Measurements from ENCODE around the gene PFN3. TPM values are rescaled to one million over a fixed set of nuclear protein-coding genes. Genes with fewer than 3 reads are reported as not detected.

The PFN3 gene
- total and polyA plus RNA-seq, 2 of the 4 experiments (the other 2 are of a cell fraction), result not detected

DNA sequence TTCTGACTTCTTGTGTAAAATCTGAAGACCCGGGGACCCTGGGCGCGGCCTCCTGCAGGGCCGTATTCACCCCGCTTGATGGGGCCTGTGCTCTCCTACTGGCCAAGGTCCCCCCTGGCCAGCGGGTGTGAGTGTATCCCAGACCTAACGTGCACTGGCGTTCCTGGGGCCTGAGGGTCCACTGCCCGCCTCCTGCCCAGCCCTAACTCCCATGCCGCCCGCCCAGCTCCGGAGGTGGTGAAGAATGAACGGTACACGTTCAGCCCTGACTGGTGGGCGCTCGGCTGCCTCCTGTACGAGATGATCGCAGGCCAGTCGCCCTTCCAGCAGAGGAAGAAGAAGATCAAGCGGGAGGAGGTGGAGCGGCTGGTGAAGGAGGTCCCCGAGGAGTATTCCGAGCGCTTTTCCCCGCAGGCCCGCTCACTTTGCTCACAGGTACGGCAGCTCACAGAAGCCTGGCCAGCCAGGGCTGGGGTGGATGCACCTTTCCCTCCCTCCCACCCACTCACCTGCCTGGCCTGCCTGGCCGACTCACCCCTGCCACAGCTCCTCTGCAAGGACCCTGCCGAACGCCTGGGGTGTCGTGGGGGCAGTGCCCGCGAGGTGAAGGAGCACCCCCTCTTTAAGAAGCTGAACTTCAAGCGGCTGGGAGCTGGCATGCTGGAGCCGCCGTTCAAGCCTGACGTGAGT, 35.5 kb upstream of the PFN3 start:
- no peak overlapping the region for H4K8ac ChIP-seq (ENCODE audit: low read depth in 2 of 2, low read length in 2 of 2)
- no peak overlapping the region for H2BK120ac ChIP-seq (ENCODE audit: low read depth, low read length)
- no peaks in the 10 kb centered on the region for H3K4me1 ChIP-seq (ENCODE audit: control insufficient read depth, insufficient read depth, low read length)
- no peak overlapping the region for H3K14ac ChIP-seq (replicated peaks; ENCODE audit: low read depth, low read length)
- H3K56ac ChIP-seq (ENCODE audit: extremely low read depth, insufficient read depth, low read length), result no peak overlapping the region
- dilution Hi-C loops (cut with HindIII; ENCODE audit: low sequenced_read_pairs, unreplicated experiment) (no loop called here), in situ Hi-C loops (cut with MboI; ENCODE audit: low sequenced_read_pairs) (no loop called here), intact Hi-C loops (cut with micrococcal nuclease) (no loop called here)
- no peak overlapping the region for H2BK20ac ChIP-seq (ENCODE audit: low read depth, low read length)
- no peak overlapping the region for H3K4me3 ChIP-seq (ENCODE audit: insufficient read depth, low read depth, low read length)
- ATAC-seq (ENCODE audit: low read depth), result no peak
- H4K20me1 ChIP-seq (ENCODE audit: insufficient read depth, low read length), result peaks cover 2% of the 10 kb centered on the region; the same call in 1 of the 2 replicates
- no TSS peak for BruUV-seq (replicated peaks)
- no peak overlapping the region for H2AK5ac ChIP-seq (ENCODE audit: low read depth, low read length)
- no peak overlapping the region for H3K27ac ChIP-seq (ENCODE audit: insufficient read depth, low read length)
- no peak overlapping the region for H3K4ac ChIP-seq (ENCODE audit: low read depth, low read length)
- H3K36me3 ChIP-seq (ENCODE audit: control insufficient read depth, insufficient read depth, low read length), result peaks cover 56% of the 10 kb centered on the region
- CTCF ChIA-PET, result interaction anchor here (0.7 kb wide), 1 partner anchor 32 kb away, joined by 3 read pairs; no protein-coding TSS in a partner anchor
- H2AK9ac ChIP-seq (replicated peaks; ENCODE audit: low read depth, low read length, poor library complexity), result no peak overlapping the region
- H3K18ac ChIP-seq (ENCODE audit: low read depth, low read length), result no peak overlapping the region
- H2BK15ac ChIP-seq (ENCODE audit: low read depth, low read length), result no peak overlapping the region
- DNase-seq, result no peak
- 0 out of 4 replicates have a peak, but pooled peaks cover 0 to 3% of the 10 kb centered on the region in 2 experiments for H3K79me1 ChIP-seq (ENCODE audit: low read depth in 1 of 2, low read length in 2 of 2)
- no peak overlapping the region for H4K5ac ChIP-seq (ENCODE audit: low read depth, low read length)
- H3K23ac ChIP-seq (ENCODE audit: low read depth, low read length), result no peak overlapping the region
- H3K27me3 ChIP-seq (ENCODE audit: control insufficient read depth, insufficient read depth, low read length), result no peaks in the 10 kb centered on the region
- 98% methylated on average over 17 of the region's 37 CpGs; no CpG with 5 or more reads in 1 of the 2 experiments for WGBS, 2 experiments (ENCODE audit: extremely low coverage in 2 of 2, insufficient read length in 1 of 2)
- H4K91ac ChIP-seq (ENCODE audit: insufficient read depth, low read depth, low read length), result no peak overlapping the region
- no peak overlapping the region for H3K9ac ChIP-seq (ENCODE audit: low read depth, low read length)
- no peak overlapping the region for H2BK5ac ChIP-seq (ENCODE audit: low read depth, low read length, poor library complexity, severe bottlenecking)
- no peaks in the 10 kb centered on the region for H3K9me3 ChIP-seq (ENCODE audit: control insufficient read depth, insufficient read depth, low read length)
- no peak overlapping the region for H2AFZ ChIP-seq (replicated peaks; ENCODE audit: low read length, poor library complexity)
- no peak overlapping the region for H3K4me2 ChIP-seq (ENCODE audit: low read depth, low read length)
- TF ChIP-seq MXI1 (IDR thresholded peaks at IDR 0.05; ENCODE audit: borderline replicate concordance, low read depth, low read length) (no peak), FOS (IDR thresholded peaks at IDR 0.05; ENCODE audit: low read depth, low read length) (no peak)
- peaks cover 6% of the 10 kb centered on the region; the same call in 1 of the 2 replicates for H3K9me1 ChIP-seq (ENCODE audit: insufficient read depth, low read length)
- POLR2A ChIA-PET (ENCODE audit: unreplicated experiment), result interaction anchor here (0.6 kb wide), 1 partner anchor 10 kb away, joined by 7 read pairs; the partner anchor contains the start of gene GRK6

Measured in IMR-90 (cell line).